Stimulated activated naive CD8-positive, alpha-beta T cell treated with anti-CD3 and anti-CD28 coated beads, Interleukin-15, Interleukin-2, amounts not matched to agents 100 ng/mL and 50 ng/mL, for 24 hours (primary cell): ENCODE data around the gene ANKRD60.

Experiments used
- H3K27ac Mint-ChIP-seq: one replicate; pipeline ENCODE4 v1.8.0; 2021; ENCODE audit warnings: mild to moderate bottlenecking, mixed read lengths
- H3K27me3 Mint-ChIP-seq: one replicate; pipeline ENCODE4 v1.8.0; 2021; ENCODE audit warnings: mixed read lengths
- H3K36me3 Mint-ChIP-seq: one replicate; pipeline ENCODE4 v1.8.0; 2021; ENCODE audit warnings: low read depth, mixed read lengths
- H3K4me1 Mint-ChIP-seq: one replicate; pipeline ENCODE4 v1.8.0; 2021; ENCODE audit warnings: low read depth, mixed read lengths
- H3K4me3 Mint-ChIP-seq: one replicate; pipeline ENCODE4 v1.8.0; 2021; ENCODE audit warnings: mild to moderate bottlenecking, mixed read lengths
- H3K9me3 Mint-ChIP-seq: one replicate; pipeline ENCODE4 v1.8.0; 2021; ENCODE audit warnings: mixed read lengths

ANKRD60 gene

GRCh38 chr20:58174708-58175280, 53.7 kb downstream of the ANKRD60 start:
- peaks cover 10% of the 10 kb centered on the region for H3K4me1 Mint-ChIP-seq

GRCh38 chr20:58173930-58174707, 54.3 kb downstream of the ANKRD60 start:
- peaks cover 7% of the 10 kb centered on the region for H3K27me3 Mint-ChIP-seq
- no peak overlapping the region for H3K27ac Mint-ChIP-seq
- H3K4me1 Mint-ChIP-seq, result peaks cover 7% of the 10 kb centered on the region
- H3K36me3 Mint-ChIP-seq, result no peaks in the 10 kb centered on the region
- H3K4me3 Mint-ChIP-seq, result no peak overlapping the region
- no peaks in the 10 kb centered on the region for H3K9me3 Mint-ChIP-seq

More at GRCh38 chr20:58174708-58175280, 53.7 kb downstream of the ANKRD60 start:
- Mint-ChIP-seq H3K27ac (no peak overlapping the region), H3K9me3 (no peaks in the 10 kb centered on the region), H3K4me3 (no peak overlapping the region), H3K36me3 (no peaks in the 10 kb centered on the region), H3K27me3 (peaks cover 9% of the 10 kb centered on the region)

GRCh38 chr20:58173091-58173490, 55.4 kb downstream of the ANKRD60 start:
- Mint-ChIP-seq H3K4me3 (no peak overlapping the region), H3K4me1 (peaks cover 7% of the 10 kb centered on the region), H3K27me3 (no peaks in the 10 kb centered on the region), H3K36me3 (no peaks in the 10 kb centered on the region), H3K9me3 (no peaks in the 10 kb centered on the region), H3K27ac (no peak overlapping the region)

- H3K36me3 Mint-ChIP-seq, result no peaks in the 10 kb centered on the region
- H3K27ac Mint-ChIP-seq, result no peak overlapping the region
- peaks cover 7% of the 10 kb centered on the region for H3K4me1 Mint-ChIP-seq
- no peaks in the 10 kb centered on the region for H3K9me3 Mint-ChIP-seq
- no peaks in the 10 kb centered on the region for H3K27me3 Mint-ChIP-seq
- H3K4me3 Mint-ChIP-seq, result no peak overlapping the region
These were observed 56.5 kb downstream of the ANKRD60 start for GRCh38 chr20:58171796-58172425.

GRCh38 chr20:58169450-58169849, 59.0 kb downstream of the ANKRD60 start:
- Mint-ChIP-seq H3K9me3 (no peaks in the 10 kb centered on the region), H3K4me3 (no peak overlapping the region), H3K4me1 (peaks cover 3% of the 10 kb centered on the region), H3K36me3 (no peaks in the 10 kb centered on the region), H3K27me3 (no peaks in the 10 kb centered on the region), H3K27ac (no peak overlapping the region)

GRCh38 chr20:58168843-58169242, 59.6 kb downstream of the ANKRD60 start:
- Mint-ChIP-seq H3K4me1 (no peaks in the 10 kb centered on the region), H3K36me3 (no peaks in the 10 kb centered on the region), H3K9me3 (no peaks in the 10 kb centered on the region), H3K27me3 (no peaks in the 10 kb centered on the region), H3K4me3 (no peak overlapping the region), H3K27ac (no peak overlapping the region)

- Mint-ChIP-seq H3K27ac (no peak overlapping the region), H3K27me3 (no peaks in the 10 kb centered on the region), H3K9me3 (no peaks in the 10 kb centered on the region), H3K4me3 (no peak overlapping the region), H3K4me1 (no peaks in the 10 kb centered on the region), H3K36me3 (no peaks in the 10 kb centered on the region)
These were observed 60.7 kb downstream of the ANKRD60 start for GRCh38 chr20:58167759-58168158.
